Trophoblast cell (in vitro differentiated cells and primary cell): ENCODE results near the gene ACBD6.

Experiments
- DNase-seq, 2 donors: peaks; one replicate each; pipeline ENCODE4 v3.0.0-alpha.2; 2016
- H2AFZ ChIP-seq: 2 replicates; pipeline ENCODE4 v1.6.1; 2013; ENCODE audit warnings: low read length, moderate library complexity, mild to moderate bottlenecking; ENCODE audit not compliant: insufficient read depth, poor library complexity
- H2AK5ac ChIP-seq: 2 replicates; pipeline ENCODE4 v1.6.1; 2013; ENCODE audit warnings: mild to moderate bottlenecking, low read length
- H2BK120ac ChIP-seq: 2 replicates; pipeline ENCODE4 v1.6.1; 2013; ENCODE audit warnings: low read length, mild to moderate bottlenecking, moderate library complexity; ENCODE audit not compliant: insufficient read depth, poor library complexity
- H2BK12ac ChIP-seq: 2 replicates; pipeline ENCODE4 v1.6.1; 2013; ENCODE audit warnings: mild to moderate bottlenecking, low read length, moderate library complexity
- H2BK5ac ChIP-seq: 2 replicates; pipeline ENCODE4 v1.6.1; 2013; ENCODE audit warnings: low read length, low read depth, moderate library complexity, mild to moderate bottlenecking; ENCODE audit not compliant: poor library complexity
- H3K14ac ChIP-seq: 2 replicates; pipeline ENCODE4 v1.6.1; 2013; ENCODE audit warnings: mild to moderate bottlenecking, low read length
- H3K18ac ChIP-seq: 2 replicates; pipeline ENCODE4 v1.6.1; 2013; ENCODE audit warnings: mild to moderate bottlenecking, low read length
- H3K23ac ChIP-seq: 2 replicates; pipeline ENCODE4 v1.6.1; 2013; ENCODE audit warnings: low read length
- H3K27ac ChIP-seq: 2 replicates; pipeline ENCODE4 v1.5.1; 2013; ENCODE audit warnings: low read depth, mild to moderate bottlenecking, inconsistent platforms, low read length, moderate library complexity
- H3K27me3 ChIP-seq: 2 replicates; pipeline ENCODE4 v1.6.1; 2013; ENCODE audit warnings: inconsistent platforms, mild to moderate bottlenecking, low read length, moderate library complexity; ENCODE audit not compliant: insufficient read depth
- H3K36me3 ChIP-seq, 2 experiments: 1 replicate in 1 of 2; 2 replicates in 1 of 2; pipeline ENCODE4 v1.6.1; 2013; ENCODE audit warnings: low read length in 2 of 2, mild to moderate bottlenecking in 2 of 2, moderate library complexity in 1 of 2; ENCODE audit not compliant: insufficient read depth in 2 of 2, control insufficient read depth in 1 of 2
- H3K4ac ChIP-seq: 2 replicates; pipeline ENCODE4 v1.6.1; 2013; ENCODE audit warnings: low read depth, mild to moderate bottlenecking, low read length, moderate library complexity
- H3K4me1 ChIP-seq, 2 experiments: 1 replicate in 1 of 2; 2 replicates in 1 of 2; pipeline ENCODE4 v1.6.1; 2013; ENCODE audit warnings: low read length in 2 of 2, mild to moderate bottlenecking in 2 of 2, moderate library complexity in 1 of 2; ENCODE audit not compliant: insufficient read depth in 2 of 2, control insufficient read depth in 1 of 2
- H3K4me2 ChIP-seq: 2 replicates; pipeline ENCODE4 v1.6.1; 2013; ENCODE audit warnings: inconsistent platforms, mild to moderate bottlenecking, low read length, moderate library complexity
- H3K4me3 ChIP-seq: 2 replicates; pipeline ENCODE4 v1.5.1; 2013; ENCODE audit warnings: mild to moderate bottlenecking, low read depth, low read length, inconsistent platforms
- H3K79me1 ChIP-seq: one replicate; pipeline ENCODE4 v1.6.1; 2013; ENCODE audit warnings: low read length
- H3K79me2 ChIP-seq: 2 replicates; pipeline ENCODE4 v1.6.1; 2013; ENCODE audit warnings: low read length, mild to moderate bottlenecking; ENCODE audit not compliant: control insufficient read depth, insufficient read depth, poor library complexity
- H3K9ac ChIP-seq: 2 replicates; pipeline ENCODE4 v1.6.1; 2013; ENCODE audit warnings: mild to moderate bottlenecking, low read length
- H3K9me3 ChIP-seq: 2 replicates; pipeline ENCODE4 v1.6.1; 2013; ENCODE audit warnings: low read depth, mild to moderate bottlenecking, control low read depth, inconsistent platforms, low read length; ENCODE audit not compliant: insufficient read depth
- H4K12ac ChIP-seq: 2 replicates; pipeline ENCODE4 v1.6.1; 2013; ENCODE audit warnings: low read depth, mild to moderate bottlenecking, low read length, moderate library complexity
- H4K8ac ChIP-seq: 2 replicates; pipeline ENCODE4 v1.6.1; 2013; ENCODE audit warnings: low read depth, mild to moderate bottlenecking, low read length, moderate library complexity
- H4K91ac ChIP-seq: one replicate; pipeline ENCODE4 v1.6.1; 2013; ENCODE audit warnings: low read depth, mild to moderate bottlenecking, low read length, moderate library complexity
- WGBS: extraction: QIAGEN DNeasy Blood & Tissue Kit; methylation state at CpG from one replicate; pipeline ENCODE4 v1.1.7; 2013; ENCODE audit warnings: missing lambda C conversion rate; ENCODE audit not compliant: insufficient read length, insufficient coverage; ENCODE audit errors: extremely low coverage; 5-methylcytosine and 5-hydroxymethylcytosine counted together

Gene ACBD6

DNA sequence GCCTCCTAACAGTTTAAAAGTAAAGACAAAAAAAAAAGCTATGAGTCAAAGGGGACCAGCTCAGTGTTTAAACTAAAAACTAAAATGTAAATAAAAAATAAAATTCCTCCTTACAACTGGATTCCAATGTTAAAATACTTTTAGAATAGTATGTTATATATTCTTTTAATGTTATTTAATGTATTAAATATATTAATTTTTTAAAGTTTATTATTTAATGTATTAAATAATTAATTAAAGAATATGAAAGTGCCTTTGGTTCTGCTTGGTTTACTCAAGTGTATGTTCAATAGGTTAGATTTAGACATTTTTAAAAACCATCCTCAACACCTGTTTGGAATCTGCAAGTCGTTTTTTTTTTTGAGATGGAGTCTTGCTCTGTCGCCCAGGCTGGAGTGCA lies 13.1 kb downstream of the ACBD6 start:
- Histone ChIP-seq H2BK5ac (no peak overlapping the region), H3K27ac (no peak overlapping the region), H3K79me2 (no peaks in the 10 kb centered on the region), H2BK12ac (no peak overlapping the region), H3K4me3 (no peak overlapping the region), H4K8ac (no peak overlapping the region), H3K14ac (no peak overlapping the region), H3K9ac (no peak overlapping the region), H4K91ac (no peak overlapping the region), H3K4me2 (no peak overlapping the region), H2AFZ (no peak overlapping the region), H3K23ac (no peak overlapping the region), H3K4ac (no peak overlapping the region), H4K12ac (no peak overlapping the region), H2AK5ac (no peak overlapping the region), H3K4me1 (no peaks in the 10 kb centered on the region), H3K27me3 (no peaks in the 10 kb centered on the region), H2BK120ac (no peak overlapping the region), H3K79me1 (no peaks in the 10 kb centered on the region), H3K9me3 (no peaks in the 10 kb centered on the region), H3K36me3 (peaks cover 0 to 2% of the 10 kb centered on the region in 2 experiments), H3K18ac (no peak overlapping the region)
- WGBS = no CpG with 5 or more reads among the region's 2 CpGs
- DNase-seq = no peak

DNA sequence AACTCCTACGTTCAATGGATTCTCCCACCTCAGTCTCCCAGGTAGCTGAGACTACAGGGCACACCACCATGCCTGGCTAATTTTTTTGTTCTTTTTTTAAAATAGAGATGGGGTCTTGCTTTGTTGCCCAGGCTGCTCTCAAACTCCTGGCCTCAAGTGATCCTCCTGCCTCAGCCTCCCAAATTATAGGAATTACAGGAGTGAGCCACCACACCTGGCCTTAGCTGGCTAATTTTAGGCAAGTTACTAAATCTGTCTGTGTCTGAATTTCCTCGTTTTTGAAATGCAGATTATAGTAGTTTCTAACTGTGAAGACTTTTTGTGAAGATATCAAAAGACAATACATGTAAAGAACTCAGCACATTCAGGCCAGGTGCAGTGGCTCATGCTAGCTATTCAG lies 13.7 kb downstream of the ACBD6 start:
- no peak overlapping the region for H3K4ac ChIP-seq
- H4K12ac ChIP-seq = no peak overlapping the region
- H3K14ac ChIP-seq = no peak overlapping the region
- no peak overlapping the region for H2BK120ac ChIP-seq
- H3K23ac ChIP-seq = no peak overlapping the region
- no CpG with 5 or more reads among the region's 2 CpGs for WGBS
- no peaks in the 10 kb centered on the region for H3K79me1 ChIP-seq
- no peaks in the 10 kb centered on the region for H3K79me2 ChIP-seq
- H4K91ac ChIP-seq = no peak overlapping the region
- H3K36me3 ChIP-seq = peaks cover 0 to 2% of the 10 kb centered on the region in 2 experiments
- no peak overlapping the region for H3K4me3 ChIP-seq
- no peak overlapping the region for H3K4me2 ChIP-seq
- H3K4me1 ChIP-seq = no peaks in the 10 kb centered on the region
- no peaks in the 10 kb centered on the region for H3K9me3 ChIP-seq
- H2BK5ac ChIP-seq = no peak overlapping the region
- H2BK12ac ChIP-seq = no peak overlapping the region
- no peak overlapping the region for H2AFZ ChIP-seq
- no peak overlapping the region for H2AK5ac ChIP-seq
- H3K27ac ChIP-seq = no peak overlapping the region
- H4K8ac ChIP-seq = no peak overlapping the region
- no peaks in the 10 kb centered on the region for H3K27me3 ChIP-seq
- no peak overlapping the region for H3K18ac ChIP-seq
- H3K9ac ChIP-seq = no peak overlapping the region
- no peak for DNase-seq

DNA sequence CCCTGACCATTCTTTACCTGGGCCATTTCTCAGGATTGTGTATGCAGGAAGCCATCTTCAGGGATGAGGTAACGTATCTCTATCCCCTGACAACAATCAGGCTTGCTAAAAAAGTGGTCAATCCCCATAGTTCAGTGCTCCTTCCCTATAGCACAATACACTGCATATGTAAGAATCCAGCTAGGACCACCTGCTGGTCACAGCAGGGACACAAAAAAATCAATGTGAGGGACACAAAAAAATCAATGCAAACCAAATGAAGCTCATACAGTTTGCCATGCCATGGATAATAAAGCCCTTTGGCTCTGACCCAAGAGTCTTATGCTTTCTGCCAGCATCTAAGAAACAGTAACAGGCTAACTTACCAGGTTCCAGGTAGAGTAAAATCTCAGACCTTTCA lies 16.3 kb downstream of the ACBD6 start:
- Histone ChIP-seq H2AFZ (no peak overlapping the region), H3K18ac (no peak overlapping the region), H3K4me3 (no peak overlapping the region), H4K12ac (no peak overlapping the region), H4K91ac (no peak overlapping the region), H2BK120ac (no peak overlapping the region), H3K27ac (no peak overlapping the region), H3K27me3 (no peaks in the 10 kb centered on the region), H3K4me1 (no peaks in the 10 kb centered on the region), H3K4me2 (no peak overlapping the region), H3K79me1 (no peaks in the 10 kb centered on the region), H3K79me2 (no peaks in the 10 kb centered on the region), H2AK5ac (no peak overlapping the region), H3K36me3 (peaks cover 0 to 2% of the 10 kb centered on the region in 2 experiments), H4K8ac (no peak overlapping the region), H3K4ac (no peak overlapping the region), H3K9me3 (no peaks in the 10 kb centered on the region), H2BK5ac (no peak overlapping the region), H3K9ac (no peak overlapping the region), H3K14ac (no peak overlapping the region), H2BK12ac (no peak overlapping the region), H3K23ac (no peak overlapping the region)
- DNase-seq = no peak
- WGBS = no CpG with 5 or more reads among the region's 1 CpG

DNA sequence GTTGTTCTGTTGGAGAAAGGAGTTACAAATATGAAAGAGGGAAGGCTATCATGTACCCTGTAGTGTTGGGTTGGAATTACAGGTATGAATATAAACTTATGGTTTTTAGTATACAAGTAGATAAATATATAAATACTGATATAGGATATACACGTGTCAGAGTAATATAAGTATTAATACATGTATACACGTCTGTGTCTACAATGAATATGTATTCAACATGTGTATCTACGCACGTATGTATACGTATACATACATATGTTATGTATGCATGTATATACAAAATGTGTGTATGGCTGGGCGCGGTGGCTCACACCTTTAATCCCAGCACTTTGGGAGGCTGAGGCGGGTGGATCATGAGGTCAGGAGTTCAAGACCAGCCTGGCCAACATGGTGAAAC lies 17.9 kb downstream of the ACBD6 start:
- no peak overlapping the region for H2BK12ac ChIP-seq
- no peak overlapping the region for H3K9ac ChIP-seq
- no peaks in the 10 kb centered on the region for H3K79me2 ChIP-seq
- no peak overlapping the region for H2BK5ac ChIP-seq
- no peaks in the 10 kb centered on the region for H3K79me1 ChIP-seq
- no peak overlapping the region for H2AFZ ChIP-seq
- no peaks in the 10 kb centered on the region for H3K27me3 ChIP-seq
- H3K4me2 ChIP-seq = no peak overlapping the region
- peaks cover 3 to 5% of the 10 kb centered on the region in 2 experiments for H3K36me3 ChIP-seq
- no peak overlapping the region for H4K12ac ChIP-seq
- no peak overlapping the region for H4K91ac ChIP-seq
- no CpG with 5 or more reads among the region's 8 CpGs for WGBS
- H3K18ac ChIP-seq = no peak overlapping the region
- no peak overlapping the region for H2BK120ac ChIP-seq
- H3K23ac ChIP-seq = no peak overlapping the region
- no peak overlapping the region for H2AK5ac ChIP-seq
- no peaks in the 10 kb centered on the region for H3K9me3 ChIP-seq
- H3K4ac ChIP-seq = no peak overlapping the region
- no peaks in the 10 kb centered on the region for H3K4me1 ChIP-seq
- no peak overlapping the region for H3K14ac ChIP-seq
- no peak for DNase-seq
- H3K4me3 ChIP-seq = no peak overlapping the region
- H4K8ac ChIP-seq = no peak overlapping the region
- H3K27ac ChIP-seq = no peak overlapping the region
